Measurements from ENCODE around the gene GCNT1. TPM values are rescaled to one million over a fixed set of nuclear protein-coding genes. Genes with fewer than 3 reads are reported as not detected.

The GCNT1 gene
- total and polyA plus RNA-seq, 2 donors from 2014 or later: 0.88 to 8.3 TPM

- intact Hi-C loops (cut with DNase I): no loop called here
- Histone ChIP-seq H3K27ac (ENCODE audit: low read depth in 2 of 2, low read length in 2 of 2) (no peak overlapping the region), H3K9me3 (ENCODE audit: control insufficient read depth in 2 of 3, insufficient read depth in 1 of 3, low read length in 3 of 3) (no peaks in the 10 kb centered on the region), H3K36me3 (ENCODE audit: control insufficient read depth in 2 of 3, insufficient read depth in 3 of 3, low read length in 3 of 3) (no peaks in the 10 kb centered on the region), H3K9ac (ENCODE audit: low read length in 3 of 3) (no peak overlapping the region), H3K4me3 (ENCODE audit: low read length in 3 of 3) (no peak overlapping the region), H3K27me3 (ENCODE audit: control insufficient read depth, insufficient read depth, low read length) (no peaks in the 10 kb centered on the region), H3K4me1 (ENCODE audit: control insufficient read depth in 2 of 3, insufficient read depth in 2 of 3, low read depth in 1 of 3, low read length in 3 of 3) (no peaks in the 10 kb centered on the region)
- TF ChIP-seq CTCF (IDR thresholded peaks at IDR 0.05; ENCODE audit: borderline replicate concordance, extremely low read depth, insufficient read depth): no peak
- DNase-seq (no peak), FAIRE-seq (no peak)
Observed at GRCh38 chr9:76425677-76426453, 33.1 kb upstream of the GCNT1 start.

GRCh38 chr9:76426807-76427419 lies 32.1 kb upstream of the GCNT1 start:
- Histone ChIP-seq H3K36me3 (ENCODE audit: control insufficient read depth in 2 of 3, insufficient read depth in 3 of 3, low read length in 3 of 3) (no peaks in the 10 kb centered on the region), H3K27me3 (ENCODE audit: control insufficient read depth, insufficient read depth, low read length) (no peaks in the 10 kb centered on the region)
- no peak for FAIRE-seq

GRCh38 chr9:76431601-76432000 lies 27.4 kb upstream of the GCNT1 start:
- TF ChIP-seq CTCF (IDR thresholded peaks at IDR 0.05; ENCODE audit: borderline replicate concordance, extremely low read depth, insufficient read depth): no peak
- intact Hi-C loops (cut with DNase I): no loop called here

More at GRCh38 chr9:76426807-76427419, 32.1 kb upstream of the GCNT1 start:
- H3K9ac ChIP-seq (ENCODE audit: low read length in 3 of 3): no peak overlapping the region
- H3K4me3 ChIP-seq (ENCODE audit: low read length in 3 of 3): no peak overlapping the region
- H3K9me3 ChIP-seq (ENCODE audit: control insufficient read depth in 2 of 3, insufficient read depth in 1 of 3, low read length in 3 of 3): no peaks in the 10 kb centered on the region
- TF ChIP-seq CTCF (IDR thresholded peaks at IDR 0.05; ENCODE audit: borderline replicate concordance, extremely low read depth, insufficient read depth): no peak
- intact Hi-C loops (cut with DNase I): no loop called here
- DNase-seq: no peak
- H3K4me1 ChIP-seq (ENCODE audit: control insufficient read depth in 2 of 3, insufficient read depth in 2 of 3, low read depth in 1 of 3, low read length in 3 of 3): no peaks in the 10 kb centered on the region
- no peak overlapping the region for H3K27ac ChIP-seq (ENCODE audit: low read depth in 2 of 2, low read length in 2 of 2)

More at GRCh38 chr9:76431601-76432000, 27.4 kb upstream of the GCNT1 start:
- Histone ChIP-seq H3K9me3 (ENCODE audit: control insufficient read depth in 2 of 3, insufficient read depth in 1 of 3, low read length in 3 of 3) (no peaks in the 10 kb centered on the region), H3K36me3 (ENCODE audit: control insufficient read depth in 2 of 3, insufficient read depth in 3 of 3, low read length in 3 of 3) (no peaks in the 10 kb centered on the region), H3K27me3 (ENCODE audit: control insufficient read depth, insufficient read depth, low read length) (no peaks in the 10 kb centered on the region), H3K4me3 (ENCODE audit: low read length in 3 of 3) (no peak overlapping the region), H3K4me1 (ENCODE audit: control insufficient read depth in 2 of 3, insufficient read depth in 2 of 3, low read depth in 1 of 3, low read length in 3 of 3) (no peaks in the 10 kb centered on the region), H3K9ac (ENCODE audit: low read length in 3 of 3) (no peak overlapping the region), H3K27ac (ENCODE audit: low read depth in 2 of 2, low read length in 2 of 2) (no peak overlapping the region)
- FAIRE-seq (no peak), DNase-seq (no peak)

Data from kidney (tissue), 14 donors.